ENCODE data around the gene TACC3.

- TF ChIP-seq POLR2A (IDR thresholded peaks at IDR 0.05): no peak
- TF ChIP-seq EP300 (IDR thresholded peaks at IDR 0.05): no peak
- TF ChIP-seq, protein P1, sequence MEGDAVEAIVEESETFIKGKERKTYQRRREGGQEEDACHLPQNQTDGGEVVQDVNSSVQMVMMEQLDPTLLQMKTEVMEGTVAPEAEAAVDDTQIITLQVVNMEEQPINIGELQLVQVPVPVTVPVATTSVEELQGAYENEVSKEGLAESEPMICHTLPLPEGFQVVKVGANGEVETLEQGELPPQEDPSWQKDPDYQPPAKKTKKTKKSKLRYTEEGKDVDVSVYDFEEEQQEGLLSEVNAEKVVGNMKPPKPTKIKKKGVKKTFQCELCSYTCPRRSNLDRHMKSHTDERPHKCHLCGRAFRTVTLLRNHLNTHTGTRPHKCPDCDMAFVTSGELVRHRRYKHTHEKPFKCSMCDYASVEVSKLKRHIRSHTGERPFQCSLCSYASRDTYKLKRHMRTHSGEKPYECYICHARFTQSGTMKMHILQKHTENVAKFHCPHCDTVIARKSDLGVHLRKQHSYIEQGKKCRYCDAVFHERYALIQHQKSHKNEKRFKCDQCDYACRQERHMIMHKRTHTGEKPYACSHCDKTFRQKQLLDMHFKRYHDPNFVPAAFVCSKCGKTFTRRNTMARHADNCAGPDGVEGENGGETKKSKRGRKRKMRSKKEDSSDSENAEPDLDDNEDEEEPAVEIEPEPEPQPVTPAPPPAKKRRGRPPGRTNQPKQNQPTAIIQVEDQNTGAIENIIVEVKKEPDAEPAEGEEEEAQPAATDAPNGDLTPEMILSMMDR (IDR thresholded peaks at IDR 0.05): no peak
Measured at GRCh38 chr4:1683261-1683735, 38.0 kb upstream of the TACC3 start.
